HepG2 (cell line): ENCODE results near the gene VRK2.

Source experiments
- FOXM1 ChIP-seq: sonication (generic); formaldehyde crosslinking; IDR thresholded peaks from 2 replicates; pipeline ENCODE4 v1.5.0; 2020; ENCODE audit warnings: missing genetic modification reagents
- IKZF1 ChIP-seq: fragments of 450-650 bp; IDR thresholded peaks from 2 replicates; pipeline ENCODE4 v1.7.1; 2016
- ZFP41 ChIP-seq: sonication (generic); formaldehyde crosslinking; IDR thresholded peaks from 2 replicates; pipeline ENCODE4 v1.4.0; 2020; ENCODE audit warnings: mild to moderate bottlenecking, missing genetic modification reagents, borderline replicate concordance
- ZNF761 ChIP-seq: sonication (generic); formaldehyde crosslinking; conservative IDR thresholded peaks from 2 replicates; pipeline ENCODE4 v1.4.0; 2020; ENCODE audit warnings: mild to moderate bottlenecking, missing genetic modification reagents
- TF ChIP-seq, protein P1 (sequence below): sonication (generic); formaldehyde crosslinking; IDR thresholded peaks from 2 replicates; pipeline ENCODE4 v1.8.1; 2023; ENCODE audit warnings: mild to moderate bottlenecking, missing genetic modification reagents
- TF ChIP-seq, protein P2 (sequence below): sonication (generic); formaldehyde crosslinking; IDR thresholded peaks from 2 replicates; pipeline ENCODE4 v1.5.1; 2020; ENCODE audit warnings: missing genetic modification reagents, mild to moderate bottlenecking, borderline replicate concordance

- TF ChIP-seq ZFP41 (CRISPR knock-in tag), result no peak
- no peak for TF ChIP-seq FOXM1 (CRISPR knock-in tag)
- TF ChIP-seq, protein P1, sequence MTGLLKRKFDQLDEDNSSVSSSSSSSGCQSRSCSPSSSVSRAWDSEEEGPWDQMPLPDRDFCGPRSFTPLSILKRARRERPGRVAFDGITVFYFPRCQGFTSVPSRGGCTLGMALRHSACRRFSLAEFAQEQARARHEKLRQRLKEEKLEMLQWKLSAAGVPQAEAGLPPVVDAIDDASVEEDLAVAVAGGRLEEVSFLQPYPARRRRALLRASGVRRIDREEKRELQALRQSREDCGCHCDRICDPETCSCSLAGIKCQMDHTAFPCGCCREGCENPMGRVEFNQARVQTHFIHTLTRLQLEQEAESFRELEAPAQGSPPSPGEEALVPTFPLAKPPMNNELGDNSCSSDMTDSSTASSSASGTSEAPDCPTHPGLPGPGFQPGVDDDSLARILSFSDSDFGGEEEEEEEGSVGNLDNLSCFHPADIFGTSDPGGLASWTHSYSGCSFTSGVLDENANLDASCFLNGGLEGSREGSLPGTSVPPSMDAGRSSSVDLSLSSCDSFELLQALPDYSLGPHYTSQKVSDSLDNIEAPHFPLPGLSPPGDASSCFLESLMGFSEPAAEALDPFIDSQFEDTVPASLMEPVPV, result no peak
- TF ChIP-seq, protein P2, sequence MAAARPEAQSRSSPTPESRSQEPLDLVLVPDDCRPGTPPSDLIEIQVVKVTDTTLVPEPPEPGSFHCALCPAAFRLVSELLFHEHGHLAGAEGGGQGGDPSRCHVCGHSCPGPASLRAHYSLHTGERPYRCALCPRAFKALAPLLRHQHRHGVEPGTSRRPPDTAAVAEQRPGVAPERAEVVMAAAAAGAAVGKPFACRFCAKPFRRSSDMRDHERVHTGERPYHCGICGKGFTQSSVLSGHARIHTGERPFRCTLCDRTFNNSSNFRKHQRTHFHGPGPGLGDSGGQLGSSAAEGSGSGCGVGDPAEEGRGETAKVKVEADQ, result no peak
- no peak for TF ChIP-seq IKZF1
- no peak for TF ChIP-seq ZNF761 (CRISPR knock-in tag)
Observed at GRCh38 chr2:58207189-58207588, 160.6 kb downstream of the VRK2 start.
